Inferior parietal cortex (tissue), 1 donor: ENCODE measurements around the gene TNPO3.
"Not testable (repeated sequence)": the region's sequence is repeated elsewhere in the genome, so short reads cannot be mapped to it uniquely, and the experiment has no call there.

Experiments used
- DNase-seq: peaks from one replicate; pipeline ENCODE4 v3.0.0-alpha.2; 2016; ENCODE audit errors: extremely low spot score

TNPO3 gene

DNA sequence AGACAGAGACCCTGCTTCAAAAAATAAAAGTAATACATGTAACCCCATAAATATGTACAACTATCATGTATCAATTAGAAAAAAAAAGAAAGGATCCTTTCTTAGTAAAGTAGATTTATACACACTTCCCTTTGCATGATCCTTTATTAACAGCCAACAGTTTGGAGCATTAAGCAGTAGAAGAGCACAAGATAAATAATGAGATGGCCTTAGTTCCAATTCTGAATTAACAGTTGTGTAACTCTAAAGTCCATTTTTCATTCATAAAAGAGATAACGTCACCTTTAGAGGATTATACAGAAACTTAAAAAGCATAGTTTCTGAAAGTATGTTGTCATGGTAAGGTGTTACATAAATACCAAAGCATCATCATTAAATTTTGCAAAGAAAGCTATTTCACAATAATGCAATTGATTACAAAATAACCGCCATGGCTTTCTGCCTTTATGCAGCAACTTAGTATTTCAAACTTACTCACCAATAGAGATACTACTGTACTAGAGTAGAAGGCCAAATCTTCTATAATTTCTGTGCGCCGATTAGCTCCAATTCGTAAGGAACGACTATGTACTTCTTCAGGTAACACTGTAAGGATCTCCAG is 40.3 kb downstream of the TNPO3 start:
- DNase-seq = no peak

GRCh38 chr7:129013048-129013724 is 41.7 kb downstream of the TNPO3 start:
- no peak for DNase-seq

GRCh38 chr7:129012641-129013040 is 42.3 kb downstream of the TNPO3 start:
- no peak for DNase-seq

GRCh38 chr7:129010075-129010474 is 44.8 kb downstream of the TNPO3 start:
- no peak for DNase-seq

GRCh38 chr7:129009437-129009836 is 45.5 kb downstream of the TNPO3 start:
- DNase-seq = no peak

GRCh38 chr7:129008645-129009414 is 46.1 kb downstream of the TNPO3 start:
- no peak for DNase-seq

DNA sequence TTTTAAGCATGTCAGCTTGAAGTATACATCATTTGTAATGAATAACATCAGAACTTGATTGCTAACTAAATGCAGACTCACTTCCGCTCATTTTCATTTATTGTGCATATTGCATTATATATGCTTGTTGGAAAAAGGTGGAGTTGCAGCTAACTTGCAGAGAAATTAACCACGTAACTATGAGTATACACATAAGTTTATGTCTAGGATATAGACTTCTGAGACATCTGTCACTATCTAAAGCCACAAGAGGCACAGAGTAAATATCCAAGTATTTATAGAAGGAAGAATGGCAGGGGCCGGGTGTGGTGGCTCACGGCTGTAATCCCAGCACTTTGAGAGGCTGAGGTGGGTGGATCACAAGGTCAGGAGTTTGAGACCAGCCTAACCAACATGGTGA is 47.3 kb downstream of the TNPO3 start:
- no peak for DNase-seq

DNA sequence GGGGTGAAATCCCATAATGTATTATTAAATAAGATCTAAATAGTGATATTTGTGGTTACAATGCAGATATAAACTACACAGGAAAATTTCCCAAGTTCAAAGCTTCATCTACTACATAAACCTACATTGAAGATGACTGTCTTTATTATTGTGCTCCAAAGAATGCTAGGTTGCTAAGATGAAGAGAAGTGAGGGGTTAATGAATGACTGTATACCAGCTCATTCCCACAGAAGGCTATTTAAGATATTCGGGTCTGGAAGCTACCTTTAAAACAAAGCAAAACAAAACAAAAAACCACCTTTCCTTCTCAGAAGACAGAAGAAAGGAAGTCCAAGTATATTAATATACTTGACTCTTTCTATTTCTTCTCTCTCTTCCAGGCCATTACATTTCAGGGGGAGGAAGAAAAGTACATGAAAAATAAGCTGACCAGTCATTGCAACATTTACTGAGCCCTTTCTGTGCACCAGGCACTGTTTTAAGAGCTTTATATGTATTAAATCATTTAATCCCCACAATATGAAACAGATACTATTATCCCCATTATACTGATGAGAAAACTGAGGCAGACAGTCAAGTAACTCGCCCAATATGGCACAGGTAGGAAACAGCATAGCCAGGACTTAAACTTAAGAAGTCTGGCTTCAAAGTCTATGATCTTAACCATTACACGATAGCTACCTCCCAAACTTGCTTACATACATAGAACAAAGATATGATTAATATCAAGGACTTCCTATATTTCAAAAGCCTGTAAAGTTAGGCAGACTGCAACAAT is 48.1 kb downstream of the TNPO3 start:
- DNase-seq = no peak

- no peak for DNase-seq
Observed at GRCh38 chr7:129005186-129005585, 49.7 kb downstream of the TNPO3 start.

- DNase-seq = no peak
Observed at GRCh38 chr7:128997181-128997580, 57.7 kb downstream of the TNPO3 start.

DNA sequence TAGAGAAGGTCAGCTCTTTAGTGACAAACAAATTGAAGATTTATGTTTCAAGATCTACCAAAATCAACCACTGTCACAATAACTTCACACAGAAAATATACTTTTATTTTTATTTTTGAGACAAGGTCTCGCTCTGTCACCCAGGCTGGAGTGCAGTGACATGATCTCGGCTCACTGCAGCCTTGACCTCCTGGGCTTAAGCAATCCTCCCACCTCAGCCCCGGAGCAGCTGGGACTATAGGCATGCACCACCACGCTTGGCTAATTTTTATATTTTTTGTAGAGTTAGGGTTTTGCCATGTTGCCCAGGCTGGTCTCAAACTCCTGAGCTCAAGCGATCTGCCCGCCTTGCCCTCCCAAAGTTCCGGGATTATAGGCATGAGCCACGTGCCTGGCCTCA is 60.4 kb downstream of the TNPO3 start:
- not testable (repeated sequence) for DNase-seq

GRCh38 chr7:128993419-128993818 is 61.5 kb downstream of the TNPO3 start:
- no peak for DNase-seq

GRCh38 chr7:128989961-128990360 is 65.0 kb downstream of the TNPO3 start:
- no peak for DNase-seq

GRCh38 chr7:128988372-128988771 is 66.5 kb downstream of the TNPO3 start:
- DNase-seq = no peak

- no peak for DNase-seq
Observed at GRCh38 chr7:128986609-128987008, 68.3 kb downstream of the TNPO3 start.

- no peak for DNase-seq
Observed at GRCh38 chr7:128985660-128986059, 69.3 kb downstream of the TNPO3 start.

DNA sequence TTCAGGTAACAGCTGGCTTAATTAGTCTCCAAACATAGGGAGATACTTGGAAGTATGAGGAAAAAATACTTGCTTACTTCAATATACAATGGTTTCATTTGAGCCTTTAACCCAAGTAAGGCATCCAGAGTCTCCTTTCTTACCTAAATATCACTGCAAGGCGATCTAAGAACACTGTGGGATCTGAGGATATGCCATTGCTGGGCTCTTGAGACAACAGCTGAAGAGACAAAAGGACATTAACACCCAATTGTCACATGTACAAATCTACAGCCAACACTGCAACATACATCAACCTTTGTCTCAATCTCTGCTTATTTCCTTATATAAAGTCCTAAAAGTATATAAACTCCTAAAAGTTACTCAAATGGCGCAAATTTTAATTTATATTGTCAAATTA is 72.8 kb downstream of the TNPO3 start:
- DNase-seq = no peak

GRCh38 chr7:128974241-128974934 is 80.5 kb downstream of the TNPO3 start:
- no peak for DNase-seq

GRCh38 chr7:128968624-128969023 is 86.3 kb downstream of the TNPO3 start:
- DNase-seq = no peak

DNA sequence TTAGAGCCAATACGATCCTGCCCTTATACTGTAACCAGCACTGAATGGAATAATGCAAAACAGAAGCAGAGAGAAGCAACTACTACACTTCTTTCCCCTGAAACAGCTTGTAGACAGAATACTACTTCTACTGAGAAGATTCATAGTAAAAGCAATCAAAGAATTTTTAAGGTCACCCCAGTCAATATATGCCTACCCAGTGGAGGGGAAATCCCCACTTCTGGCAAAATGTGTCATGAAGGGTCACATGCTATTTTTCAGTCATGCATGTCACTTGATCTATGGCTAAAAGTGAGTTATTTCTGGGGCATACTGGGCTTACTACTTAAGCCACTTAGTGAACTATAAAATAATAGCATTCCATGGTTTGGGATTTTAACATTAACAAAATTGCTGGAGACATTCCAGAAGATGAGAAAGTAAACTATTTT is 91.6 kb downstream of the TNPO3 start:
- no peak for DNase-seq

DNA sequence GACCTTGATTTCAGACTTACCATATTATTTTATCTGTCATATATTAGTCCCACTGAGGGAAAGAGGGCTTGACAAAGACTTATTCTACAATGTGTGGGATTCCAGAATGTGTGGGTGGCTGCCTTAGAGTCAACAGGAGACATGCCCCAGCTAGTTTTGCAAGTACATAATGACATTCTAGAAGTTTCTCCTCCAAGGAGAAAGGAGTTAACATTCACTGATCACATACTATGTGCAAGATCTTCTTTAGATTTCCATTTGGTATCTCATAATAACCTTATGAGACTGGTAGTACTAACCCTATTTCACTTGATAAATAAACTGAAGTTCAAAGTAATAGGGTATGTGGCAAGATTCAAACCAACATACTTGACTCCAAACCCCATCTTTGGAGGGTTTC is 92.0 kb downstream of the TNPO3 start:
- no peak for DNase-seq
